Stomach smooth muscle (tissue), 2 donors: Measurements from ENCODE around the gene CCDC171.

Experiments
- H3K27ac ChIP-seq: one replicate; pipeline ENCODE4 v1.7.0; 2013; ENCODE audit warnings: mild to moderate bottlenecking, low read length, inconsistent platforms
- H3K27me3 ChIP-seq, 2 donors: one replicate each; pipeline ENCODE4 v1.7.0; 2013; ENCODE audit warnings: low read length in 2 of 2; ENCODE audit not compliant: insufficient read depth in 2 of 2, control insufficient read depth in 1 of 2
- H3K36me3 ChIP-seq, 2 donors: one replicate each; pipeline ENCODE4 v1.7.0; 2013; ENCODE audit warnings: low read length in 2 of 2; ENCODE audit not compliant: control insufficient read depth in 2 of 2, insufficient read depth in 2 of 2
- H3K4me1 ChIP-seq: one replicate; pipeline ENCODE4 v1.7.0; 2013; ENCODE audit warnings: low read length; ENCODE audit not compliant: control insufficient read depth, insufficient read depth
- H3K4me3 ChIP-seq, 2 donors: one replicate each; pipeline ENCODE4 v1.7.0; 2013; ENCODE audit warnings: low read length in 2 of 2
- H3K9ac ChIP-seq, 2 donors: one replicate each; pipeline ENCODE4 v1.7.0; 2013; ENCODE audit warnings: low read length in 2 of 2, mild to moderate bottlenecking in 1 of 2
- H3K9me3 ChIP-seq, 2 donors: one replicate each; pipeline ENCODE4 v1.7.0; 2013; ENCODE audit warnings: low read length in 2 of 2; ENCODE audit not compliant: control insufficient read depth in 2 of 2
- donor health status: healthy.
- donor health status: Pancreatic carcinoma.

CCDC171 gene

GRCh38 chr9:15942831-15943424 lies 390.1 kb downstream of the CCDC171 start:
- H3K27ac ChIP-seq = no peak overlapping the region
- no peaks in the 10 kb centered on the region for H3K4me1 ChIP-seq
- H3K27me3 ChIP-seq = no peaks in the 10 kb centered on the region
- H3K36me3 ChIP-seq = no peaks in the 10 kb centered on the region
- no peaks in the 10 kb centered on the region for H3K9me3 ChIP-seq
- H3K4me3 ChIP-seq = no peak overlapping the region
- no peak overlapping the region for H3K9ac ChIP-seq

- Histone ChIP-seq H3K36me3 (no peaks in the 10 kb centered on the region), H3K4me1 (no peaks in the 10 kb centered on the region), H3K9ac (no peak overlapping the region), H3K27ac (no peak overlapping the region), H3K4me3 (no peak overlapping the region), H3K27me3 (no peaks in the 10 kb centered on the region), H3K9me3 (no peaks in the 10 kb centered on the region)
Measured at GRCh38 chr9:15944341-15944740, 391.5 kb downstream of the CCDC171 start.

- Histone ChIP-seq H3K9ac (no peak overlapping the region), H3K27me3 (no peaks in the 10 kb centered on the region), H3K9me3 (no peaks in the 10 kb centered on the region), H3K4me1 (no peaks in the 10 kb centered on the region), H3K36me3 (no peaks in the 10 kb centered on the region), H3K27ac (no peak overlapping the region), H3K4me3 (no peak overlapping the region)
Measured at GRCh38 chr9:15959663-15960062, 406.8 kb downstream of the CCDC171 start.

- Histone ChIP-seq H3K27me3 (no peaks in the 10 kb centered on the region), H3K27ac (no peak overlapping the region), H3K9me3 (no peaks in the 10 kb centered on the region), H3K36me3 (no peaks in the 10 kb centered on the region), H3K9ac (no peak overlapping the region), H3K4me3 (no peak overlapping the region), H3K4me1 (no peaks in the 10 kb centered on the region)
Measured at GRCh38 chr9:15961217-15961616, 408.4 kb downstream of the CCDC171 start.

- no peak overlapping the region for H3K4me3 ChIP-seq
- H3K27me3 ChIP-seq = no peaks in the 10 kb centered on the region
- H3K4me1 ChIP-seq = no peaks in the 10 kb centered on the region
- no peak overlapping the region for H3K27ac ChIP-seq
- H3K36me3 ChIP-seq = no peaks in the 10 kb centered on the region
- H3K9me3 ChIP-seq = no peaks in the 10 kb centered on the region
- no peak overlapping the region for H3K9ac ChIP-seq
Measured at GRCh38 chr9:15965246-15965745, 412.5 kb downstream of the CCDC171 start.

- Histone ChIP-seq H3K9me3 (no peaks in the 10 kb centered on the region), H3K27ac (no peak overlapping the region), H3K36me3 (no peaks in the 10 kb centered on the region), H3K9ac (no peak overlapping the region), H3K4me3 (no peak overlapping the region), H3K27me3 (no peaks in the 10 kb centered on the region), H3K4me1 (no peaks in the 10 kb centered on the region)
Measured at GRCh38 chr9:15966471-15966870, 413.6 kb downstream of the CCDC171 start.

GRCh38 chr9:15967068-15967467 lies 414.2 kb downstream of the CCDC171 start:
- H3K27ac ChIP-seq = no peak overlapping the region
- H3K4me3 ChIP-seq = no peak overlapping the region
- no peaks in the 10 kb centered on the region for H3K27me3 ChIP-seq
- H3K36me3 ChIP-seq = no peaks in the 10 kb centered on the region
- no peaks in the 10 kb centered on the region for H3K9me3 ChIP-seq
- no peak overlapping the region for H3K9ac ChIP-seq
- no peaks in the 10 kb centered on the region for H3K4me1 ChIP-seq

- Histone ChIP-seq H3K4me1 (no peaks in the 10 kb centered on the region), H3K27me3 (no peaks in the 10 kb centered on the region), H3K4me3 (no peak overlapping the region), H3K27ac (no peak overlapping the region), H3K9me3 (no peaks in the 10 kb centered on the region), H3K36me3 (no peaks in the 10 kb centered on the region), H3K9ac (no peak overlapping the region)
Measured at GRCh38 chr9:15972760-15973159, 419.9 kb downstream of the CCDC171 start.

GRCh38 chr9:15975101-15975778 lies 422.4 kb downstream of the CCDC171 start:
- Histone ChIP-seq H3K4me3 (no peak overlapping the region), H3K9ac (no peak overlapping the region), H3K27me3 (no peaks in the 10 kb centered on the region), H3K4me1 (no peaks in the 10 kb centered on the region), H3K36me3 (no peaks in the 10 kb centered on the region), H3K9me3 (no peaks in the 10 kb centered on the region), H3K27ac (no peak overlapping the region)

- Histone ChIP-seq H3K9me3 (no peaks in the 10 kb centered on the region), H3K36me3 (no peaks in the 10 kb centered on the region), H3K4me3 (no peak overlapping the region), H3K27me3 (no peaks in the 10 kb centered on the region), H3K27ac (no peak overlapping the region), H3K9ac (no peak overlapping the region), H3K4me1 (no peaks in the 10 kb centered on the region)
Measured at GRCh38 chr9:15977438-15977837, 424.6 kb downstream of the CCDC171 start.

GRCh38 chr9:15982182-15982581 lies 429.3 kb downstream of the CCDC171 start:
- no peaks in the 10 kb centered on the region for H3K27me3 ChIP-seq
- no peak overlapping the region for H3K9ac ChIP-seq
- H3K27ac ChIP-seq = no peak overlapping the region
- no peaks in the 10 kb centered on the region for H3K36me3 ChIP-seq
- H3K4me1 ChIP-seq = no peaks in the 10 kb centered on the region
- no peaks in the 10 kb centered on the region for H3K9me3 ChIP-seq
- no peak overlapping the region for H3K4me3 ChIP-seq
